Keratinocyte (primary cell): ENCODE results near the gene NKX3-2. TPM values are rescaled to one million over a fixed set of nuclear protein-coding genes. Genes with fewer than 3 reads are reported as not detected.

Source experiments
- DNase-seq: peaks from one replicate; pipeline ENCODE4 v3.0.0-alpha.2; 2011; ENCODE audit warnings: low read depth, missing footprints, low spot score
- FAIRE-seq: peaks from 2 replicates; lab custom pipeline; 2011; peaks lifted over from hg19 to GRCh38; lab: Jason Lieb, UNC
- H2AFZ ChIP-seq: 2 replicates; pipeline ENCODE4 v1.6.0; 2012; ENCODE audit warnings: low read length, control low read depth, inconsistent platforms; ENCODE audit not compliant: control insufficient read depth
- H3K27ac ChIP-seq: 2 replicates; pipeline ENCODE4 v1.5.1; 2011; ENCODE audit warnings: low read length; ENCODE audit not compliant: control insufficient read depth, insufficient read depth
- H3K27me3 ChIP-seq: 3 replicates; pipeline ENCODE4 v1.6.0; 2011; ENCODE audit warnings: low read length; ENCODE audit not compliant: control insufficient read depth, insufficient read depth; ENCODE audit errors: extremely low read depth
- H3K36me3 ChIP-seq, 2 experiments: 2 replicates in 1 of 2; 3 replicates in 1 of 2; pipeline ENCODE4 v1.5.1; 2011; ENCODE audit warnings: low read length in 2 of 2, mild to moderate bottlenecking in 1 of 2; ENCODE audit not compliant: control insufficient read depth in 2 of 2, insufficient read depth in 2 of 2; ENCODE audit errors: extremely low read depth in 1 of 2
- H3K4me1 ChIP-seq: 3 replicates; pipeline ENCODE4 v1.5.1; 2011; ENCODE audit warnings: low read length; ENCODE audit not compliant: control insufficient read depth, insufficient read depth; ENCODE audit errors: extremely low read depth
- H3K4me2 ChIP-seq: 3 replicates; pipeline ENCODE4 v1.6.0; 2011; ENCODE audit warnings: low read depth, low read length; ENCODE audit not compliant: control insufficient read depth, insufficient read depth; ENCODE audit errors: extremely low read depth
- H3K4me3 ChIP-seq, 3 experiments: fragments of 200-600 bp in 1 of 3; sonication (generic) in 1 of 3; 2 replicates in 2 of 3; 3 replicates in 1 of 3; pipeline ENCODE4 v1.5.1; 2011 to 2016; ENCODE audit warnings: low read length in 3 of 3, mild to moderate bottlenecking in 3 of 3, control low read depth in 2 of 3, inconsistent platforms in 1 of 3, low read depth in 1 of 3, mixed read lengths in 1 of 3, mixed run types in 1 of 3, moderate library complexity in 1 of 3; ENCODE audit not compliant: control insufficient read depth in 2 of 3, insufficient read depth in 2 of 3; ENCODE audit errors: extremely low read depth in 1 of 3
- H3K79me2 ChIP-seq: 2 replicates; pipeline ENCODE4 v1.6.0; 2012; ENCODE audit warnings: low read length; ENCODE audit not compliant: control insufficient read depth, insufficient read depth
- H3K9ac ChIP-seq: 3 replicates; pipeline ENCODE4 v1.6.0; 2011; ENCODE audit warnings: low read length; ENCODE audit not compliant: control insufficient read depth, insufficient read depth; ENCODE audit errors: extremely low read depth
- H3K9me1 ChIP-seq: 3 replicates; pipeline ENCODE4 v1.6.0; 2011; ENCODE audit warnings: low read length; ENCODE audit not compliant: control insufficient read depth, insufficient read depth; ENCODE audit errors: extremely low read depth
- H3K9me3 ChIP-seq: 2 replicates; pipeline ENCODE4 v1.5.1; 2012; ENCODE audit warnings: low read depth, low read length; ENCODE audit not compliant: control insufficient read depth
- H4K20me1 ChIP-seq: 3 replicates; pipeline ENCODE4 v1.6.0; 2011; ENCODE audit warnings: low read length; ENCODE audit not compliant: control insufficient read depth, insufficient read depth; ENCODE audit errors: extremely low read depth
- CTCF ChIP-seq, 3 experiments: IDR thresholded peaks in 1 of 3; conservative IDR thresholded peaks in 1 of 3; optimal IDR thresholded peaks in 1 of 3; 2 replicates in 2 of 3; 3 replicates in 1 of 3; pipeline versions ENCODE3 to v1.5.1; 2011; ENCODE audit warnings: low read length in 3 of 3, mild to moderate bottlenecking in 3 of 3, moderate library complexity in 2 of 3, control low read depth in 1 of 3, inconsistent platforms in 1 of 3; ENCODE audit not compliant: insufficient read depth in 2 of 3; ENCODE audit errors: extremely low read depth in 1 of 3
- EZH2 ChIP-seq: IDR thresholded peaks from one replicate; pipeline ENCODE4 v1.6.1; 2012; ENCODE audit warnings: inconsistent platforms, mild to moderate bottlenecking, low read length, moderate library complexity
- dilution Hi-C: fragments of 300-500 bp; cut with MboI; formaldehyde crosslinking; loops from one replicate; pipeline ENCODE4 v1.7.0; 2020; ENCODE audit warnings: low sequenced_read_pairs; ENCODE audit not compliant: extremely low pct_ligation_motif_present
- polyA plus RNA-seq, 5 experiments: library from polyadenylated mRNA; depleted of rRNA in 3 of 5; stranded (reverse) in 3 of 5; stranded (forward) in 1 of 5; unstranded in 1 of 5; fragments of >200 nt; gene quantifications; 1 replicate in 1 of 5; 2 replicates in 3 of 5; 3 replicates in 1 of 5; pipeline versions ENCODE4 v1.2.1 to v1.2.3, GENCODE V29; 2011 to 2012; ENCODE audit warnings: missing spikeins in 2 of 5, low read depth in 1 of 5, low replicate concordance in 1 of 5

NKX3-2 gene
- polyA plus RNA-seq, 1 donor (not counting 4 experiments of a cell fraction or from before 2014, with no cell fraction given), result 0.04 TPM

- Histone ChIP-seq H3K4me3 (no peak overlapping the region), H3K27ac (no peak overlapping the region), H3K4me1 (no peaks in the 10 kb centered on the region), H3K4me2 (no peak overlapping the region), H4K20me1 (no peaks in the 10 kb centered on the region), H3K27me3 (no peaks in the 10 kb centered on the region), H2AFZ (no peak overlapping the region), H3K9ac (no peak overlapping the region), H3K9me3 (no peaks in the 10 kb centered on the region), H3K79me2 (no peaks in the 10 kb centered on the region), H3K36me3 (no peaks in the 10 kb centered on the region), H3K9me1 (no peaks in the 10 kb centered on the region)
- no peak for TF ChIP-seq CTCF (optimal IDR thresholded peaks at IDR 0.05 in 1 of 3, IDR thresholded peaks at IDR 0.05 in 1 of 3, conservative IDR thresholded peaks at IDR 0.05 in 1 of 3; ENCODE audit: extremely low read depth in 1 of 3, insufficient read depth in 2 of 3, low read length in 3 of 3)
- no peak for TF ChIP-seq EZH2
- dilution Hi-C loops, result no loop called here
- no peak for DNase-seq
- FAIRE-seq, result no peak
These were observed 50.5 kb downstream of the NKX3-2 start for GRCh38 chr4:13493793-13494192.

GRCh38 chr4:13492747-13493146 lies 51.6 kb downstream of the NKX3-2 start:
- H3K27me3 ChIP-seq, result no peaks in the 10 kb centered on the region
- FAIRE-seq, result no peak
- TF ChIP-seq EZH2 (no peak), CTCF (optimal IDR thresholded peaks at IDR 0.05 in 1 of 3, IDR thresholded peaks at IDR 0.05 in 1 of 3, conservative IDR thresholded peaks at IDR 0.05 in 1 of 3; ENCODE audit: extremely low read depth in 1 of 3, insufficient read depth in 2 of 3, low read length in 3 of 3) (no peak)

More at GRCh38 chr4:13492747-13493146, 51.6 kb downstream of the NKX3-2 start:
- DNase-seq, result no peak
- Histone ChIP-seq H3K9me3 (no peaks in the 10 kb centered on the region), H3K9ac (no peak overlapping the region), H2AFZ (no peak overlapping the region), H3K79me2 (no peaks in the 10 kb centered on the region), H3K27ac (no peak overlapping the region), H3K4me1 (no peaks in the 10 kb centered on the region), H4K20me1 (no peaks in the 10 kb centered on the region), H3K36me3 (no peaks in the 10 kb centered on the region), H3K9me1 (no peaks in the 10 kb centered on the region), H3K4me3 (no peak overlapping the region), H3K4me2 (no peak overlapping the region)
- dilution Hi-C loops, result no loop called here

Other genes starting within 250 kb of the NKX3-2 start
- gene RAB28, start 60.2 kb downstream of the NKX3-2 start, polyA plus RNA-seq, result 11.2 to 19.7 TPM (median 11.6 TPM) in 3 replicates
- 14.3 to 20.6 TPM (median 17.8 TPM) in 3 replicates for gene BOD1L1, start 83.2 kb upstream of the NKX3-2 start, polyA plus RNA-seq